ENCODE measurements around the gene PPP6R2. TPM values are rescaled to one million over a fixed set of nuclear protein-coding genes. Genes with fewer than 3 reads are reported as not detected.
A peak's percentile ranks its signal among the peaks of the same experiment; 100 is the strongest.
"Not testable (repeated sequence)": the region's sequence is repeated elsewhere in the genome, so short reads cannot be mapped to it uniquely, and the experiment has no call there.

PPP6R2 gene
- total and polyA plus RNA-seq, 10 donors: 23.6 to 76.2 (median 62.1) TPM

DNA sequence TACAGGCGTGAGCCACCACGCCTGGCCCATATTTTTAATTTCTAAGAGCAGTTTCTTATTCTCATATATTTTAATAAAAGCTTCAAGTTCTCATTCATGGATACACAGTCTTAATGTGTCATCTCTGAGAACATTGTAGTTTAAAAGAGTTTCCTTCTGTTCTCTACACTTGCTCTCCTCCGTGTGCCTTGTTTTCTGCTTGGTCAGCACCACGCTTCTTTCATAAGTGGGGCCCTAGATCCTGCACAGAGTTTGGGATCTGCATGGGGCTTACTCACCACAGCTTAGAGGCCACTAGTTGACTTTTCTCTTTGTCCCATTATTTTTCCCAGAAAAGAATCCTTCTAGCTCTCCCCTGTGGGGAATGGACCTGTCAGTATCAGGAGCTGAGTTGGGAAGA lies 58.8 kb downstream of the PPP6R2 start:
- TF ChIP-seq POLR2AphosphoS5 (IDR thresholded peaks at IDR 0.05): no peak
- TF ChIP-seq POLR2A (IDR thresholded peaks at IDR 0.05): no peak
- TF ChIP-seq, protein P1, sequence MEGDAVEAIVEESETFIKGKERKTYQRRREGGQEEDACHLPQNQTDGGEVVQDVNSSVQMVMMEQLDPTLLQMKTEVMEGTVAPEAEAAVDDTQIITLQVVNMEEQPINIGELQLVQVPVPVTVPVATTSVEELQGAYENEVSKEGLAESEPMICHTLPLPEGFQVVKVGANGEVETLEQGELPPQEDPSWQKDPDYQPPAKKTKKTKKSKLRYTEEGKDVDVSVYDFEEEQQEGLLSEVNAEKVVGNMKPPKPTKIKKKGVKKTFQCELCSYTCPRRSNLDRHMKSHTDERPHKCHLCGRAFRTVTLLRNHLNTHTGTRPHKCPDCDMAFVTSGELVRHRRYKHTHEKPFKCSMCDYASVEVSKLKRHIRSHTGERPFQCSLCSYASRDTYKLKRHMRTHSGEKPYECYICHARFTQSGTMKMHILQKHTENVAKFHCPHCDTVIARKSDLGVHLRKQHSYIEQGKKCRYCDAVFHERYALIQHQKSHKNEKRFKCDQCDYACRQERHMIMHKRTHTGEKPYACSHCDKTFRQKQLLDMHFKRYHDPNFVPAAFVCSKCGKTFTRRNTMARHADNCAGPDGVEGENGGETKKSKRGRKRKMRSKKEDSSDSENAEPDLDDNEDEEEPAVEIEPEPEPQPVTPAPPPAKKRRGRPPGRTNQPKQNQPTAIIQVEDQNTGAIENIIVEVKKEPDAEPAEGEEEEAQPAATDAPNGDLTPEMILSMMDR (IDR thresholded peaks at IDR 0.05 in 8 of 11, conservative IDR thresholded peaks at IDR 0.05 in 3 of 11): no peak
- intact Hi-C loops (cut with DNase I; ENCODE audit: low total_unique reads): no loop called here
- H3K9me3 ChIP-seq: no peaks in the 10 kb centered on the region
- no peak for DNase-seq
- WGBS, 5 donors: 89 to 96% (median 92%) methylated on average over 4 of the region's 4 CpGs
- no peak overlapping the region for H3K4me3 ChIP-seq
- peaks cover 20 to 77% (median 42%) of the 10 kb centered on the region in 6 donors for H3K4me1 ChIP-seq
- H3K36me3 ChIP-seq: peaks cover 0 to 73% (median 5%) of the 10 kb centered on the region in 6 donors
- no peaks in the 10 kb centered on the region for H3K27me3 ChIP-seq (replicated peaks in 1 of 7)
- H3K27ac ChIP-seq: peak overlapping the region in 1 of 8 donors; percentile 2

DNA sequence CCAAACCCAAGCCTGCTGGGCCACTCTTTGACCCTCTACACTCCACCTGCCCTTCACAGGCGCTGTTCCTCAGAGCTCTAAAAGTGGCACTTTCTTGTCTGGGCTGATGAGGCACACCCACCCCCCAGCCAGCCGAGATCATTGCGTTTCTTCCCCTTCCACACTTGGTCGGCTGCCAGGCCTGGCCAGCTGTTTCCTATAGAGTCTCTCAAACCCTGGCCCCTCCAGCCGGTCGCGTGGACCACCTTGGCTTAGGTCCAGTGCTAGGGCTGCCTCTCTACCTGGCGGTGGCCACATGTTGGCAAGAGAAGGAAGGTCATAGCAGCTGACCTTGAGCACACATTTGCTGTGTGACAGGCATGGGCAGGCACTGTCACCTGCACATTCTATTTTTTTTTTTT lies 60.6 kb downstream of the PPP6R2 start:
- DNase-seq: peak; percentile 83

DNA sequence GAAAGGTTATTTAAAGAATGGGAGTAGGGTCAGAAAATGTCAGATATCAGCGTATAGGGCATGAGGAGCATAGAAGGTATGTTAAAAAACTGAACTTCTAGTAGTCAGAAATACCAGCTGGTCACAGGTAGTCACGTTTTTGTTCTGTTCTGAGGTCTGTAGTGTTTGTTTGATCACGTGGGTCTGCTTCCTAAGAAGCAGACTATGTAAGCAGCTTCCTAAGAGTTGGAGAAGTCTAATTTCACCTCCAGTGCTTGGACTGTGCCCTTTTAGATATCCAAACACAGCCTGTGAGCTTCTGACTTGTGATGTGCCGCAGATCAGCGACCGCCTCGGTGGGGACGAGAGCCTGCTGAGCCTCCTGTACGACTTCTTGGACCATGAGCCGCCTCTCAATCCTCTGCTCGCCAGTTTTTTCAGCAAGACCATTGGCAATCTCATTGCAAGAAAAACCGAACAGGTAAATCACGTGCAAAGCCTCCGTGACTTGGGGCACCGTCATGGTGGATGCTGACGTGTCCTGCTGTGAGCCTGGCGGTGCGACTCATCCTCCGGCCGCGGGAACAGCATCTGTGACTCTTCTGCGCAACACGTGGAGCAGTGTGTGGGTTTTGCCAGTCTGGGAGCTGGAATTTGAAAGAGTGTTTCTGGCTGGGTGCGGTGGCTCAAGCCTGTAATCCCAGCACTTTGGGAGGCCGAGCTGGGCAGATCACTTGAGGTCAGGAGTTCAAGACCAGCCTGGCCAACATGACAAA lies 63.5 kb downstream of the PPP6R2 start:
- no peaks in the 10 kb centered on the region for H3K27me3 ChIP-seq (replicated peaks in 1 of 7)
- intact Hi-C loops (cut with DNase I; ENCODE audit: low total_unique reads): no loop called here
- H3K9me3 ChIP-seq: no peaks in the 10 kb centered on the region
- WGBS, 5 donors: 94 to 96% (median 95%) methylated on average over 24 to 25 of the region's 25 CpGs
- H3K27ac ChIP-seq: no peak overlapping the region
- H3K4me1 ChIP-seq: peaks cover 8 to 34% (median 17%) of the 10 kb centered on the region in 6 donors
- H3K36me3 ChIP-seq: peaks cover 3 to 86% (median 36%) of the 10 kb centered on the region in 6 donors
- DNase-seq: no peak
- no peak overlapping the region for H3K4me3 ChIP-seq
- TF ChIP-seq, protein P1 (IDR thresholded peaks at IDR 0.05 in 8 of 11, conservative IDR thresholded peaks at IDR 0.05 in 3 of 11): no peak
- TF ChIP-seq POLR2AphosphoS5 (IDR thresholded peaks at IDR 0.05) (no peak), POLR2A (IDR thresholded peaks at IDR 0.05) (no peak)

More for the DNA sequence above, 60.6 kb downstream of the PPP6R2 start:
- H3K36me3 ChIP-seq: peaks cover 3 to 75% (median 22%) of the 10 kb centered on the region in 6 donors
- peak overlapping the region in 4 of 8 donors; percentile 7 to 71 (median 46) for H3K27ac ChIP-seq
- H3K9me3 ChIP-seq: no peaks in the 10 kb centered on the region
- intact Hi-C loops (cut with DNase I; ENCODE audit: low total_unique reads): no loop called here
- TF ChIP-seq POLR2AphosphoS5 (IDR thresholded peaks at IDR 0.05) (peak; percentile 51 to 63 (median 59)), POLR2A (IDR thresholded peaks at IDR 0.05) (no peak)
- TF ChIP-seq, protein P1 (IDR thresholded peaks at IDR 0.05 in 8 of 11, conservative IDR thresholded peaks at IDR 0.05 in 3 of 11): no peak
- no peaks in the 10 kb centered on the region for H3K27me3 ChIP-seq (replicated peaks in 1 of 7)
- H3K4me1 ChIP-seq: peaks cover 20 to 61% (median 39%) of the 10 kb centered on the region in 6 donors
- H3K4me3 ChIP-seq: no peak overlapping the region
- WGBS, 5 donors: 21 to 28% (median 23%) methylated on average over 8 of the region's 8 CpGs

DNA sequence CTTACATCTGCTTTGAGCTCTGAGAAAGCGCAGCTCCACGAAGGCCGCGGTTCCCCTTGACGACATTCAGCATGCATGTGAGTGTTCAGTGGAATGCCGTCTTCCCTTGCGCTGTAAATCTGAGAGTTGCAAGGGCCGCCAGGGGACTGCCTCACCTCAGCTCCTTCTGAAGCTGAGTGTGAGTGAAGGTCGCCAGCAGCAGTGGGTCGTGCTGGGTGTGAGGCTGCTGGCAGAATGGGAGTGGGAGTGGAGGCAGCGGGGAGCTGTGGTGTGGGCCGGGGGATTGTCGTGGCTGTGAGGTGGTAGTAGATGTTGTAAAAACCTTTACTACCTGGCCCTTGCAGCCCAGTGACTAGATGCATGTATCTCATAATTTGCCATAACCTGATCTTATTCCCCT lies 65.2 kb downstream of the PPP6R2 start:
- no peak overlapping the region for H3K27ac ChIP-seq
- DNase-seq: no peak
- H3K4me1 ChIP-seq: peaks cover 7 to 16% (median 10%) of the 10 kb centered on the region in 6 donors
- no peak overlapping the region for H3K4me3 ChIP-seq
- 92 to 96% (median 95%) methylated on average over 13 of the region's 13 CpGs for WGBS, 5 donors
- H3K36me3 ChIP-seq: peaks cover 3 to 82% (median 36%) of the 10 kb centered on the region in 6 donors
- H3K9me3 ChIP-seq: no peaks in the 10 kb centered on the region
- intact Hi-C loops (cut with DNase I; ENCODE audit: low total_unique reads): no loop called here
- peak in 1 of 3 donors; percentile 33 for TF ChIP-seq POLR2AphosphoS5 (IDR thresholded peaks at IDR 0.05)
- TF ChIP-seq, protein P1 (IDR thresholded peaks at IDR 0.05 in 8 of 11, conservative IDR thresholded peaks at IDR 0.05 in 3 of 11): no peak
- no peaks in the 10 kb centered on the region for H3K27me3 ChIP-seq (replicated peaks in 1 of 7)

DNA sequence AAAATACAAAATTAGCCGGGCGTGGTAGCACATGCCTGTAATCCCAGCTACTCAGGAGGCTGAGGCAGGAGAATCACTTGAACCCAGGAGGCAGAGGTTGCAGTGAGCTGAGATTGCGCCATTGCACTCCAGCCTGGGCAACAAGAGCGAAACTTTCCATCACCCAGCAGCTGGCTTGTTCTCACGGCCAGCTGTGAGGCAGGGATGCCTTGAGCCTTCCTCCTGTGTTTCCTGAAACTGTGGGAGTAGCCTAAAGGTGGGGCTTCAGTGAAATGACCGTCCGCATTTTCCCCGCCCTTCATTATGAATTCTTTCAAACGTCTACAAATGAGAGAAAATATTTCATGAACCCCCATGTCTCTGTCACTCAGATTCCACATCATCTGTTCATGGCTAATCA lies 65.8 kb downstream of the PPP6R2 start:
- H3K27me3 ChIP-seq (replicated peaks in 1 of 7); H3K9me3 ChIP-seq; intact Hi-C loops (cut with DNase I; ENCODE audit: low total_unique reads); H3K27ac ChIP-seq; H3K4me3 ChIP-seq; DNase-seq; H3K4me1 ChIP-seq: not testable (repeated sequence)
- H3K36me3 ChIP-seq: peaks cover 3 to 87% (median 39%) of the 10 kb centered on the region in 6 donors
- WGBS, 5 donors: 72 to 87% (median 78%) methylated on average over 9 of the region's 9 CpGs

All from spleen (tissue), 11 donors.